PC-9 (cell line): ENCODE results near the gene AGPAT3. TPM values are rescaled to one million over a fixed set of nuclear protein-coding genes. Genes with fewer than 3 reads are reported as not detected.

ENCODE experiments used
- BruUV-seq: library from RNA; stranded (reverse); fragments of 400-500 nt; replicated peaks from 2 replicates; lab custom pipeline; 2021; lab: Mats Ljungman, UMichigan
- CTCF ChIA-PET: fragments of 300-600 bp; sonication (Branson Sonifier 250); formaldehyde crosslinking; loops from one replicate; lab custom pipeline; 2022; ENCODE audit warnings: antibody characterized with exemption; lab: Charles Lee
- POLR2A ChIA-PET: fragments of 300-600 bp; sonication (Branson Sonifier 250); formaldehyde crosslinking; loops from one replicate; lab custom pipeline; 2022; ENCODE audit warnings: antibody characterized with exemption; ENCODE audit not compliant: unreplicated experiment; lab: Charles Lee
- DNase-seq, 2 experiments: peaks; one replicate each; pipeline versions ENCODE4 v3.0.0 to v3.0.0-alpha.2; 2015 to 2022; ENCODE audit warnings: mixed read lengths in 1 of 2
- H2AFZ ChIP-seq: fragments of 200-600 bp; sonication (generic); 2 replicates; pipeline ENCODE4 v1.8.1; 2017; ENCODE audit warnings: antibody characterized with exemption
- H3F3A ChIP-seq: fragments of 200-600 bp; sonication (generic); 2 replicates; pipeline ENCODE4 v1.8.1; 2017; ENCODE audit warnings: antibody characterized with exemption, mild to moderate bottlenecking, low read depth; ENCODE audit not compliant: insufficient read depth
- H3K27ac ChIP-seq: fragments of 200-600 bp; sonication (generic); 2 replicates; pipeline ENCODE4 v1.6.1; 2016; ENCODE audit warnings: mixed run types
- H3K27me3 ChIP-seq: fragments of 200-600 bp; sonication (generic); 2 replicates; pipeline ENCODE4 v1.6.1; 2016; ENCODE audit warnings: low read depth, mixed run types; ENCODE audit not compliant: insufficient read depth
- H3K36me3 ChIP-seq: fragments of 200-600 bp; sonication (generic); 2 replicates; pipeline ENCODE4 v1.6.1; 2016; ENCODE audit warnings: low read depth, mixed run types
- H3K4me1 ChIP-seq: fragments of 200-600 bp; sonication (generic); replicated peaks from 2 replicates; pipeline ENCODE4 v1.6.1; 2016; ENCODE audit warnings: mixed run types; ENCODE audit not compliant: insufficient read depth
- H3K4me2 ChIP-seq: fragments of 200-600 bp; sonication (generic); 2 replicates; pipeline ENCODE4 v1.6.1; 2017; ENCODE audit warnings: mixed run types
- H3K4me3 ChIP-seq: fragments of 200-600 bp; sonication (generic); 2 replicates; pipeline ENCODE4 v1.6.1; 2016; ENCODE audit warnings: mixed run types
- H3K79me2 ChIP-seq: fragments of 200-600 bp; sonication (generic); 2 replicates; pipeline ENCODE4 v1.6.1; 2017; ENCODE audit warnings: low read depth, mixed run types
- H3K9me2 ChIP-seq: fragments of 200-600 bp; sonication (generic); 2 replicates; pipeline ENCODE4 v1.8.1; 2017; ENCODE audit warnings: mild to moderate bottlenecking; ENCODE audit not compliant: insufficient read depth
- H3K9me3 ChIP-seq: fragments of 200-600 bp; sonication (generic); 2 replicates; pipeline ENCODE4 v1.8.1; 2016; ENCODE audit warnings: low read depth; ENCODE audit not compliant: insufficient read depth
- H4K20me1 ChIP-seq: fragments of 200-600 bp; sonication (generic); 2 replicates; pipeline ENCODE4 v1.8.1; 2017; ENCODE audit not compliant: insufficient read depth
- EZH2 ChIP-seq: fragments of 200-600 bp; sonication (generic); IDR thresholded peaks from 2 replicates; pipeline ENCODE4 v1.8.0; 2017; ENCODE audit warnings: antibody characterized with exemption, low read depth
- intact Hi-C: fragments of 100-400 bp; cut with micrococcal nuclease; formaldehyde crosslinking; loops from one replicate; pipeline ENCODE4 v1.10.0; 2022; ENCODE audit not compliant: unreplicated experiment
- total RNA-seq: library from RNA; stranded (reverse); gene quantifications from 2 replicates; pipeline ENCODE4 v1.2.3, GENCODE V29; 2021
- TF ChIP-seq, protein P1 (sequence below): fragments of 200-600 bp; sonication (generic); conservative IDR thresholded peaks from 2 replicates; pipeline ENCODE4 v1.6.1; 2017; ENCODE audit warnings: mixed run types, antibody characterized with exemption, mild to moderate bottlenecking, moderate library complexity

AGPAT3 gene
- total RNA-seq, 1 experiment from 2014 or later, result 39.0 TPM

DNA sequence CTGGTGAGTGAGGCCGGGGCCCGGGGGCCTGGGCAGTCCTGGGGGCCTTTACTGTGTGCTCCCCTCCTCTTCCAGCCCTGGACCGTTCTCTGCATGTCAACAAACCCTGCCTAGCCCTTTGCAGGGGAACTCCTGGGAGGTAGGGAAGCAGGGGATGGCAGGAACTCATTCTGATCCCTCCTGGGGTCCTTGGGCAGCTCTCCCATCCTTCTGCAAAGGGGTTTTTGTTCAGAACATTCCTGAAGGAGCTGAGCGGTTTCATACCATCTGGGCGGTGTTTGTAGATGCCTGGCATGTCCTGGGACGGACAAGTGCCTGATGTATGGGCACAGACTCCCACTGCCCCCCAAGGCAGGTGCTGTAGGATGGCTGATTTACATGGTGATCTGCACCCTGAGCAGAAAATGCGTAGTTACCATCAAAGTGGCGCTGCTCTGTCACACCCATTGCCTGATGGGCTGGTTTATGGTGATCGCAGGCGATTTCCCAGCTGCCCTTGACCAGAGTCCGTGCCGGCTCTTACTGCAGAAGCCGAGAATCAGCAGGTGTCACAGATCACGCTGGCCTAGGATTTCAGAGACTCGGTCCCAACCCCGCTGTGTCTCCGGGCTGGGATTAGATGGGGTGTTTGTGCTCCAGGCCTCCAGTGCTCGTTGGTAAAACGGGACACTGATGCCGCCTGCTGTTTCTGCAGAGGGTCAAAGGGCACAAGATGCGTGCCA lies 75.5 kb downstream of the AGPAT3 start:
- H3K9me2 ChIP-seq, result no peaks in the 10 kb centered on the region
- no TSS peak for BruUV-seq
- no peak for DNase-seq
- ChIA-PET POLR2A (no interaction called here), CTCF (no interaction called here)
- H3K4me3 ChIP-seq, result no peak overlapping the region
- H3K27me3 ChIP-seq, result no peaks in the 10 kb centered on the region
- H3K79me2 ChIP-seq, result no peaks in the 10 kb centered on the region
- H4K20me1 ChIP-seq, result no peaks in the 10 kb centered on the region
- no peak overlapping the region for H3K4me2 ChIP-seq
- H3K4me1 ChIP-seq, result no peaks in the 10 kb centered on the region
- no peaks in the 10 kb centered on the region for H3K9me3 ChIP-seq
- no peak overlapping the region for H2AFZ ChIP-seq
- no peak for TF ChIP-seq EZH2
- TF ChIP-seq, protein P1, sequence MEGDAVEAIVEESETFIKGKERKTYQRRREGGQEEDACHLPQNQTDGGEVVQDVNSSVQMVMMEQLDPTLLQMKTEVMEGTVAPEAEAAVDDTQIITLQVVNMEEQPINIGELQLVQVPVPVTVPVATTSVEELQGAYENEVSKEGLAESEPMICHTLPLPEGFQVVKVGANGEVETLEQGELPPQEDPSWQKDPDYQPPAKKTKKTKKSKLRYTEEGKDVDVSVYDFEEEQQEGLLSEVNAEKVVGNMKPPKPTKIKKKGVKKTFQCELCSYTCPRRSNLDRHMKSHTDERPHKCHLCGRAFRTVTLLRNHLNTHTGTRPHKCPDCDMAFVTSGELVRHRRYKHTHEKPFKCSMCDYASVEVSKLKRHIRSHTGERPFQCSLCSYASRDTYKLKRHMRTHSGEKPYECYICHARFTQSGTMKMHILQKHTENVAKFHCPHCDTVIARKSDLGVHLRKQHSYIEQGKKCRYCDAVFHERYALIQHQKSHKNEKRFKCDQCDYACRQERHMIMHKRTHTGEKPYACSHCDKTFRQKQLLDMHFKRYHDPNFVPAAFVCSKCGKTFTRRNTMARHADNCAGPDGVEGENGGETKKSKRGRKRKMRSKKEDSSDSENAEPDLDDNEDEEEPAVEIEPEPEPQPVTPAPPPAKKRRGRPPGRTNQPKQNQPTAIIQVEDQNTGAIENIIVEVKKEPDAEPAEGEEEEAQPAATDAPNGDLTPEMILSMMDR, result no peak
- H3K36me3 ChIP-seq, result no peaks in the 10 kb centered on the region
- no peak overlapping the region for H3K27ac ChIP-seq
- intact Hi-C loops, result no loop called here
- no peaks in the 10 kb centered on the region for H3F3A ChIP-seq

DNA sequence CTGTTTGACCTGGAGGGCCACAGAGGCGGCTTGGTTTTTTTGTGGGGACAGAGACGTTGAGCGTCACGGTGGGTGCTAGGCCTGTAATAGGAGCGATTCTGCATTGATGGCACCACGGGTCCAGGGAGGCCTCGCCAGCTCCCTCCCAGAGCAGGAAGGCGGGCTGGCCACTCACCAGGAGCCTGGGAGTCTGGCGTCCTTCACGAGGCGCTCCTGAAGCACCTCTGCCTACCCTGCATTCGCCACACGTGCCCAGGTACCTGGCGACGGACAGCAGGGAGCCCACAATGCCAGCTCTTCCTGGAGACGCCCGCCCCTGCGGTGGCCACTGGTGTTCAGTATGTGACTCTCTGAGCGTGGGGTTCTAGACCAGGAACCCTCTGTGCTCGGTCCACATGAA lies 77.2 kb downstream of the AGPAT3 start:
- H3K4me3 ChIP-seq, result no peak overlapping the region
- no TSS peak for BruUV-seq
- no peak overlapping the region for H3K4me2 ChIP-seq
- H3K27me3 ChIP-seq, result no peaks in the 10 kb centered on the region
- H3K36me3 ChIP-seq, result no peaks in the 10 kb centered on the region
- DNase-seq, result no peak
- POLR2A ChIA-PET, result no interaction called here
- H4K20me1 ChIP-seq, result no peaks in the 10 kb centered on the region
- H3K79me2 ChIP-seq, result no peaks in the 10 kb centered on the region
- intact Hi-C loops, result no loop called here
- TF ChIP-seq, protein P1, result no peak
- TF ChIP-seq EZH2, result no peak
- H3F3A ChIP-seq, result no peaks in the 10 kb centered on the region
- H3K27ac ChIP-seq, result no peak overlapping the region
- no peaks in the 10 kb centered on the region for H3K4me1 ChIP-seq
- no peak overlapping the region for H2AFZ ChIP-seq
- CTCF ChIA-PET, result no interaction called here
- no peaks in the 10 kb centered on the region for H3K9me3 ChIP-seq
- H3K9me2 ChIP-seq, result no peaks in the 10 kb centered on the region

DNA sequence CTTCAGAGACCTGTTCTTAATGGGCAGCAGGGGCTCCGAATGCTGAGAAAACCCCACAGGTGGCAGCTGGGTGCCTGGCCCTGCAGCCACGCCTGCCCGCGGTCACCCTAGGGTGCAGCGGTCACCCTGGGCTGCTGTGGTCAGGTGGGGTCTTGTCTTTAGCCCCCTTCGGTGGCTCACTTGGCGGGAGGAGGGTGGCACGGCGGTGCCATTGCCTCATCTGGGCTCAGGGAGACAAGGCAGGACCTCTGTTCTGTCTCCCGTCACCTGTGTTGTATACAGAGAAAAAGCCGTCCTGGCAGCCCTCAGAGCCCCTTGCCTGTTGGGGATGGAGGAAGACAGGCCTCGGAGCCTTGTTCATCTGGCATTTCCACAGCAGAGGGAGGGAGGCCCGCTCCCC lies 77.6 kb downstream of the AGPAT3 start:
- no peaks in the 10 kb centered on the region for H3K27me3 ChIP-seq
- BruUV-seq, result no TSS peak
- no peak for TF ChIP-seq EZH2
- TF ChIP-seq, protein P1, result no peak
- no peaks in the 10 kb centered on the region for H3K9me3 ChIP-seq
- CTCF ChIA-PET, result no interaction called here
- H3F3A ChIP-seq, result no peaks in the 10 kb centered on the region
- H2AFZ ChIP-seq, result no peak overlapping the region
- no peaks in the 10 kb centered on the region for H3K4me1 ChIP-seq
- no peaks in the 10 kb centered on the region for H4K20me1 ChIP-seq
- no peaks in the 10 kb centered on the region for H3K36me3 ChIP-seq
- intact Hi-C loops, result no loop called here
- H3K4me3 ChIP-seq, result no peak overlapping the region
- no peak overlapping the region for H3K4me2 ChIP-seq
- no peak for DNase-seq
- H3K9me2 ChIP-seq, result no peaks in the 10 kb centered on the region
- H3K27ac ChIP-seq, result no peak overlapping the region
- POLR2A ChIA-PET, result no interaction called here
- no peaks in the 10 kb centered on the region for H3K79me2 ChIP-seq
